GM21786 (cell line): ENCODE data around the gene TERT.
A peak's percentile ranks its signal among the peaks of the same experiment; 100 is the strongest.
"Not testable (repeated sequence)": the region's sequence is repeated elsewhere in the genome, so short reads cannot be mapped to it uniquely, and the experiment has no call there.

Experiments
- ATAC-seq: cut with Tn5 transposase; IDR thresholded peaks from one replicate; pipeline ENCODE4 v1.9.1; 2021; ENCODE audit not compliant: unreplicated experiment

The TERT gene

DNA sequence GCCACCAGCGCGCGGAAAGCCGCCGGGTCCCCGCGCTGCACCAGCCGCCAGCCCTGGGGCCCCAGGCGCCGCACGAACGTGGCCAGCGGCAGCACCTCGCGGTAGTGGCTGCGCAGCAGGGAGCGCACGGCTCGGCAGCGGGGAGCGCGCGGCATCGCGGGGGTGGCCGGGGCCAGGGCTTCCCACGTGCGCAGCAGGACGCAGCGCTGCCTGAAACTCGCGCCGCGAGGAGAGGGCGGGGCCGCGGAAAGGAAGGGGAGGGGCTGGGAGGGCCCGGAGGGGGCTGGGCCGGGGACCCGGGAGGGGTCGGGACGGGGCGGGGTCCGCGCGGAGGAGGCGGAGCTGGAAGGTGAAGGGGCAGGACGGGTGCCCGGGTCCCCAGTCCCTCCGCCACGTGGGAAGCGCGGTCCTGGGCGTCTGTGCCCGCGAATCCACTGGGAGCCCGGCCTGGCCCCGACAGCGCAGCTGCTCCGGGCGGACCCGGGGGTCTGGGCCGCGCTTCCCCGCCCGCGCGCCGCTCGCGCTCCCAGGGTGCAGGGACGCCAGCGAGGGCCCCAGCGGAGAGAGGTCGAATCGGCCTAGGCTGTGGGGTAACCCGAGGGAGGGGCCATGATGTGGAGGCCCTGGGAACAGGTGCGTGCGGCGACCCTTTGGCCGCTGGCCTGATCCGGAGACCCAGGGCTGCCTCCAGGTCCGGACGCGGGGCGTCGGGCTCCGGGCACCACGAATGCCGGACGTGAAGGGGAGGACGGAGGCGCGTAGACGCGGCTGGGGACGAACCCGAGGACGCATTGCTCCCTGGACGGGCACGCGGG lies at the start of gene TERT:
TERT (minus strand) TSS at position 234 of the 815 bp plus-strand sequence; CDS start at position 155, 79 bp downstream.
- ATAC-seq = no peak

DNA sequence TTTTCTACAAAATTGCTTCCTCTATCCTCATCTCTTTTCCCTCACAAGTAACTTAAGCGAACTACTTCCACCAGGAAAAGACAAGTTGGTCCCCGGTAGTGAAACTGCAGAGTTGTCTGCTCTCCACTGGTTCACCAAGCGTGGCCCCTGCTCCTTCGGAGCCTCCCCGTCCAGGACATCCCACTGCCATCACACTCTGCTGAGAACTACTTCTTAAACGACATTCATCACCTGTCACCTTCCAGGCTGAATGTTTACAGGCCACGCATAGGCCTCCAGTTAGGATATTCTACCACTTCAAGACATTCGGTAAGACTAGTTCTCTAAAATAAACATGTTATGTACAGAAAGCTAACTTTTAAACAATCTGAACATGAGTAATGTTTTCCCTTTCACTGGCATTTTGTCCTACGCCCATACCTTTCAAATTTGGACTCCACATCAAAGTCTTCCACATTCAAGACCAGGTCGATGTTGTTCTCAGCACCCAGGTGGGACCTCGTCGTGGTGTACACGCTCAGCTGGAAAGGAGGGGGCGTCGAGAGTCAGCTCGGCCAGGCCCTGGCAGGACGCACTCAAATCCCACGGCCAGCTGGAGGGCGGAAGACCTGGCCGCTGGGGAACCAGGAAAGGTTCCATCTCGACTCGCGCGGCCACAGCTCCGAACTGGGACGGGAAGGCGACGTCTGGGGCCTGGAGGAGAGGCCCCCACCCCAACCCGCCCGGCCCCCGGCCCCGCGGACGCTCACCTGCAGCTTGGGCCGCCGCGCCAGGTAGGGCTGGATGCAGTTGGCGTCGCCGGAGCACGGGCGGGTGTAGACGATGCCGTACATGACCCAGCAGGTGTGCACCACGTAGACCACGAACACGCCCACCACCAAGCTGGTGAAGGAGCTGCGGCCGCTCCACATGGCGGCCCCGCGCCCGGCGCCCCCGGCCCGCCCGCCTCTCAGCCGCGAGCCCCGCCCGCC lies 49.3 kb upstream of the TERT start:
- peak; percentile 20 for ATAC-seq

DNA sequence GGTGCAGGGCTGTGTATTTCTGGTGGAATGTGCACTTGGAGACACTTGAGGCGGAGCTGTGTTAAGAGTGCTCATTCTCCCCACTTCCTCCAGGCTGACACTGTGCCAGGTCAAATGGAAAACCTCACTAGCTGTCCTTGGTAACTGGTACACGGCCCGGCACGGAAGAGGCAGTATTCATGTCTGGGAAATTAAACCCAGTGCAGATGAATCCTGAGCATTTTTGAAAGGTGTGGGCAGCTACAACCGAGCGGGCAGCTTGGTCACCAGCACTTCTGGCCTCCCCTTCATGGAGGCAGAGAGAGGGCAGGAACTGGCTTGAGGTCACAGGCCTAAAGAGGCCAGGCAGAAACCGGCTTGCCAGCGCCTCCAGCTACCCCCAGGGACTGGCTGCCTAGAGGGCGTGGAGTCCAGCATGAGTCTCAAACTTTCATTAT lies 48.5 kb upstream of the TERT start:
- ATAC-seq = no peak

GRCh38 chr5:1342711-1343110 lies 47.8 kb upstream of the TERT start:
- ATAC-seq = not testable (repeated sequence)

DNA sequence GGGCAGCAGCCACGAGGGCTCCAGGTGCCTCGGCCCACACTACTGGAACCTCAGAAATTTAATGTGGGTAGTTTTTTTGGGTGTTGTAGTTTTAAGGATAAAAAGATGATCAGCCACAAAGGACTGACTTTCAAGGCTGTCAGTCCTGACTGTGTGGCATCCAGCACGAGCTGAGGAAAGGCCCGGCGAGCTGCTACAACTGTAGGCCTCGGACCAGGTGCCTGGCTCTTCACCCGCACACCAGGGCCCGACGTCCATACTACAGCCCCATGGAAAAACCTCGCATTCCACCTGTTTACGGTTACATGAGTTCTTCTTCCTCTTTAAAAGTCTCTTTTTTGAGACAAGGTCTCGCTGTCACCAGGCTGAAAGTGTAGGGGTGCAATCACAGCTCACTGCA lies 47.4 kb upstream of the TERT start:
- ATAC-seq = no peak

DNA sequence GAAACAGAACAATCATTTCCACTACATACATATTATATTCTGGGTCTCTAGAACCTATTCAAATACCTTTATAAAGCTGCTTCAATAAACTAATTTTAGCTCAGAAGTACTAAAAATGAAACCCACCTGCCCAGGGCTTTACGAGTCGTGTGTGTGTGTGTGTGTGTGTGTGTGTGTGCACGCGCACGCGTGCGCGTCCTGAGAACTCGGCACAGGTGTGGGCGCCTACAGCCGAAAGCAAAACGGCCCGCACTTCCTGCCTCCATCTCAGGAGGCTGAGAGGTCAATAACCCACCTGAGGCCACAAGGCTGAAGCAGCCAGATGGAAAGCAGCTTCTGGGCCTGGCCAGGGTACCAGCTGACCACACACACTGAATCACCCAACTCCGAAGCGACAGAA lies 47.0 kb upstream of the TERT start:
- no peak for ATAC-seq

DNA sequence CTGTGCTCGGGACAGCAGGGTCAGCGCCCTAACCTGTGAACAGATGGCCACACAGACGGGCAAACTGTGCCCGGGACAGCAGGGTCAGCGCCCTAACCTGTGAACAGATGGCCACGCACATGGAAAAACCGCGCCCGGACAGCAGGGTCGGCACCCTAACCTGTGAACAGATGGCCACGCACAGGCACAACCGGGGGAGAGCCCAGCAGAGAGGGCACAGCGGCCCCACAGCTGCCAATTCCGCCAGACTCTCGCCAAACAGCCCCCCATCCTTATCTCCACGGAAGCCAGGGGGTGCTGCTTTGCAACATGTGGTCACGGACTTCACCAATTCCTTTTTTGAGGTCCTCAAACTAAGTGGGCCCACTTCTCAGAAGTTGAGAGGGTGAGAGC lies 44.9 kb upstream of the TERT start:
- not testable (repeated sequence) for ATAC-seq

DNA sequence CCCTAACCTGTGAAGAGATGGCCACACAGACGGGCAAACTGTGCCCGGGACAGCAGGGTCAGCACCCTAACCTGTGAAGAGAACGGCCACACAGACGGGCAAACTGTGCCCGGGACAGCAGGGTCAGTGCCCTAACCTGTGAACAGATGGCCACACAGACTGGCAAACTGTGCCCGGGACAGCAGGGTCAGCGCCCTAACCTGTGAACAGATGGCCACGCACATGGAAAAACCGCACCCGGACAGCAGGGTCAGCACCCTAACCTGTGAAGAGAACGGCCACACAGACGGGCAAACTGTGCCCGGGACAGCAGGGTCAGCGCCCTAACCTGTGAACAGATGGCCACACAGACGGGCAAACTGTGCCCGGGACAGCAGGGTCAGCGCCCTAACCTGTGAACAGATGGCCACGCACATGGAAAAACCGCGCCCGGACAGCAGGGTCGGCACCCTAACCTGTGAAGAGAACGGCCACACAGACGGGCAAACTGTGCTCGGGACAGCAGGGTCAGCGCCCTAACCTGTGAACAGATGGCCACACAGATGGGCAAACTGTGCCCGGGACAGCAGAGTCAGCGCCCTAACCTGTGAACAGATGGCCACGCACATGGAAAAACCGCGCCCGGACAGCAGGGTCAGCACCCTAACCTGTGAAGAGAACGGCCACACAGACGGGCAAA lies 44.4 kb upstream of the TERT start:
- not testable (repeated sequence) for ATAC-seq

DNA sequence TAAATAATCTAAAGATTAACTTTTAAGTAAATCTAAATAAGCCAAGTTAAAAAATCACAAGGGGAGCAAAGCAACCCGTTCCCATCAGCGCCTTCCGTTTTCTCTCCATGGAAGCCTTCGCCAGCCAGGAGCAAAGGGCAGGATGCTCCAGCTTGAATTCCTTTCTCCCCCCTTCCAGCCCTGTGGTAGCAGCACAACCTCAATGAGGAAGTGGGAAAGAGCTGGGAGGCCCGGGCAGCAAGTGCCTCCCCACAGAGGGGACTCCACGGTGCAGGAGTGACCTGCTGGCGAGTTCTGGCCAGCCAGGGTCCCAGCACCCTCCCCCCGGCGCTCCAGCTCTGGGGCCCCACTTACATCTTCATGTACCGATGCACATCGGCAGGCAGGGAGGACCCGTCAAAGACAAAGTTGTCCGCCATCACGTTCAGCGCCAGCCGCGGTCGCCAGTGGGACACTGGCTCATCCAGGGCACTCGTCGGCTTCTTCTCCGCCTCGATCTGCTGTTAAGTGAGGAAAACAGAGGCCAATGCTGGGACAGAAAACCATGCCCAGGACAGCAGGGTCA lies 43.7 kb upstream of the TERT start:
- no peak for ATAC-seq

GRCh38 chr5:1338196-1338490 lies 43.3 kb upstream of the TERT start:
- ATAC-seq = no peak

- ATAC-seq = no peak
Measured at GRCh38 chr5:1337489-1338195, 42.8 kb upstream of the TERT start.

GRCh38 chr5:1336749-1337488 lies 42.1 kb upstream of the TERT start:
- ATAC-seq = no peak

- no peak for ATAC-seq
Measured at GRCh38 chr5:1336106-1336561, 41.3 kb upstream of the TERT start.

DNA sequence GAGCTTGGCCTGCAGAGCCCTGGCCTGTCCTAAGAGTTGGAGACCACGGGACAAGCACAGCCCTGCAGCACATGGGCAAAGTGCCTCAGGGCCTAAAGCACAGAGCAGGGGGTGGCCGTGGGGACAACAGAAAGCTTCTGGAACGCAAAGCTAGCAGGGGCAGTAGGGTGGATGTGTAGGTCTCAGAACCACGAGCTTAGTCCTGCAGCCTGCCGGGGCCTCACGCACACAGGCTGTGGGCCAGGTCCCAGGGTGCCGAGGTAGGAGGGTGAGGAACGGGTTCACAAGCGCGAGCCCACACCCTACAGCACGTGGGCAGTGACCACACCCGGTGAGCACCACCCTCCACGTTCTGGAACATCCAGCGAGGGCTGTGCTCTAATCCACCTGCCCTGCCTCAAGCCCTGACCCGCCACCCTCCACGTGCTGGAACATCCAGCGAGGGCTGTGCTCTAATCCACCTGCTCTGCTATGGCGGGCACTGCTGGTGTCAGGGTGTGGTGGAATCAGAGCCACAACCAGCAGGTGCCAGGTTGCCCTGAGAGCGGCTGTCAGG lies 40.8 kb upstream of the TERT start:
- ATAC-seq = no peak

DNA sequence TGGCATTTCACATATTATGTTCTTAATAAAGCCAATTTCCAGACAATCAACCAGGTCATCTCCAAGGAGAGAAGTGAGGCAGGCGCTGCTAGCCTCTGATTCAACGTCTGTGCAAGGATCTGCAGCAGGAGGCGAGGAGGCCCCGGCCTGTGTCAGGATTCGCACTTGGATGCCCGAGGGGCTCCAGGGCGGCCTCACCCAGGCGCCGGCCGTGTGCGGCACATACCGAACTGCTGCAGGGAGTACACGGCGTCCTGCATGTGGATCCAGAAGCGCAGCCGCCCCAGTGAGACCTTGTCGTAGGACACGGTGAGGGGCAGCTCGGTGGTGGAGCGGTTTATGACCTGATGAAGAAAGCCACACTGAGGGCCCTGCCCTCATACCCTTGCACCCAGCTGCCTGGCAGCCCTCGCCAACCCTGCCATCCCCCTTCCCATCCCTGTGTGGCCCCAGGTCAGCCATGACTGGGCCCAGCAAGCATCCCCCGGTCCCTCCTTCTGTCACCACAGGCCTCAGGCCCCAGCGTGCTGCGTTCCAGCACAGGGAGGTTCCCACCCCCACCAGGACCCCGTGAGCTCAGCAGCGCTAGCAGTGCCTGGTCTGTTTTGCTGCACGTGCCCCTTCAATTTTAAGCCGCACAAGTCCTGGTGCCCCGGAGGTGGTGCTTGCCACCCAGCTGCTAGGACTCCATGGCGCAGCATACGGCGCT lies 40.1 kb upstream of the TERT start:
- no peak for ATAC-seq

- ATAC-seq = no peak
Measured at GRCh38 chr5:1333986-1334385, 39.1 kb upstream of the TERT start.

DNA sequence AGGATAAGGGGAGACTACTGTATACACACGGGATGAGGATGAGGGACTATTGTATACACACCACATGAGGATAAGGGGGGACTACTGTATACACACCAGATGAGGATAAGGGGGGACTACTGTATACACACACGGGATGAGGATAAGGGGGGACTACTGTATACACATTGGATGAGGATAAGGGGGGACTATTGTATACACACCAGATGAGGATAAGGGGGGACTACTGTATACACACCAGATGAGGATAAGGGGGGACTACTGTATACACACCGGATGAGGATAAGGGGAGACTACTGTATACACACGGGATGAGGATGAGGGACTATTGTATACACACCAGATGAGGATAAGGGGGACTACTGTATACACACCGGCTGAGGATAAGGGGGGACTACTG lies 38.4 kb upstream of the TERT start:
- ATAC-seq = not testable (repeated sequence)

- ATAC-seq = no peak
Measured at GRCh38 chr5:1332461-1333001, 37.7 kb upstream of the TERT start.
